Measurements from ENCODE around the gene DTX3L.

- no peak for TF ChIP-seq EZH2 (IDR thresholded peaks at IDR 0.05)
- no peak for TF ChIP-seq POLR2AphosphoS5 (IDR thresholded peaks at IDR 0.05; ENCODE audit: borderline replicate concordance, low read depth, low read length)
Observed at GRCh38 chr3:122609798-122610559, 45.8 kb downstream of the DTX3L start.

All from SK-N-MC (cell line).